Embryonic facial prominence (tissue), 1 donor: ENCODE results near the gene PPP6R3.
"Not testable (repeated sequence)": the region's sequence is repeated elsewhere in the genome, so short reads cannot be mapped to it uniquely, and the experiment has no call there.

Experiments used
- DNase-seq: peaks from one replicate; pipeline ENCODE4 v3.0.0-alpha.2; 2016; ENCODE audit errors: extremely low spot score

Gene PPP6R3

GRCh38 chr11:68434159-68434558 is 26.4 kb upstream of the PPP6R3 start:
- not testable (repeated sequence) for DNase-seq

- DNase-seq = no peak
Observed at GRCh38 chr11:68436162-68436888, 24.2 kb upstream of the PPP6R3 start.

- no peak for DNase-seq
Observed at GRCh38 chr11:68436985-68437926, 23.3 kb upstream of the PPP6R3 start.

- DNase-seq = no peak
Observed at GRCh38 chr11:68437927-68438657, 22.5 kb upstream of the PPP6R3 start.

GRCh38 chr11:68438658-68439259 is 21.8 kb upstream of the PPP6R3 start:
- no peak for DNase-seq

- DNase-seq = no peak
Observed at GRCh38 chr11:68439355-68440065, 21.0 kb upstream of the PPP6R3 start.

- DNase-seq = no peak
Observed at GRCh38 chr11:68440224-68440623, 20.3 kb upstream of the PPP6R3 start.

- DNase-seq = no peak
Observed at GRCh38 chr11:68441466-68442230, 18.9 kb upstream of the PPP6R3 start.

GRCh38 chr11:68442433-68442832 is 18.1 kb upstream of the PPP6R3 start:
- no peak for DNase-seq

GRCh38 chr11:68444566-68444965 is 16.0 kb upstream of the PPP6R3 start:
- DNase-seq = no peak

- no peak for DNase-seq
Observed at GRCh38 chr11:68445531-68446035, 15.0 kb upstream of the PPP6R3 start.

GRCh38 chr11:68446046-68446725 is 14.4 kb upstream of the PPP6R3 start:
- DNase-seq = no peak

GRCh38 chr11:68447015-68447801 is 13.3 kb upstream of the PPP6R3 start:
- no peak for DNase-seq

- not testable (repeated sequence) for DNase-seq
Observed at GRCh38 chr11:68447914-68448313, 12.6 kb upstream of the PPP6R3 start.

GRCh38 chr11:68448604-68449011 is 11.9 kb upstream of the PPP6R3 start:
- no peak for DNase-seq

GRCh38 chr11:68449951-68450350 is 10.6 kb upstream of the PPP6R3 start:
- no peak for DNase-seq

GRCh38 chr11:68450711-68451110 is 9.8 kb upstream of the PPP6R3 start:
- DNase-seq = no peak

GRCh38 chr11:68454767-68455166 is 5.8 kb upstream of the PPP6R3 start:
- DNase-seq = no peak

GRCh38 chr11:68455485-68455884 is 5.1 kb upstream of the PPP6R3 start:
- no peak for DNase-seq
